GM12891 (cell line): ENCODE results near the gene FANCC.

Experiments
- DNase-seq: peaks from one replicate; pipeline ENCODE4 v3.0.0; 2011; ENCODE audit warnings: low spot score; ENCODE audit not compliant: insufficient read length
- FAIRE-seq: peaks from 2 replicates; lab custom pipeline; 2011; peaks lifted over from hg19 to GRCh38; lab: Jason Lieb, UNC
- PAX5 ChIP-seq: IDR thresholded peaks from 2 replicates; pipeline ENCODE4 v1.6.1; 2011; ENCODE audit warnings: low read length, moderate library complexity, mild to moderate bottlenecking; ENCODE audit not compliant: insufficient read depth, severe bottlenecking
- POLR2A ChIP-seq: IDR thresholded peaks from 2 replicates; pipeline ENCODE4 v1.6.1; 2011; ENCODE audit warnings: low read depth, low read length, control low read depth
- POLR2AphosphoS5 ChIP-seq: IDR thresholded peaks from 2 replicates; pipeline ENCODE4 v1.6.1; 2011; ENCODE audit warnings: low read depth, low read length, control low read depth
- POU2F2 ChIP-seq: IDR thresholded peaks from 2 replicates; pipeline ENCODE4 v1.6.1; 2011; ENCODE audit warnings: low read depth, mild to moderate bottlenecking, control low read depth, low read length, moderate library complexity
- SPI1 ChIP-seq: IDR thresholded peaks from 2 replicates; pipeline ENCODE4 v1.6.1; 2011; ENCODE audit warnings: low read depth, low read length, control low read depth
- TAF1 ChIP-seq: IDR thresholded peaks from 2 replicates; pipeline ENCODE4 v1.6.1; 2011; ENCODE audit warnings: low read depth, low read length, control low read depth

FANCC gene

DNA sequence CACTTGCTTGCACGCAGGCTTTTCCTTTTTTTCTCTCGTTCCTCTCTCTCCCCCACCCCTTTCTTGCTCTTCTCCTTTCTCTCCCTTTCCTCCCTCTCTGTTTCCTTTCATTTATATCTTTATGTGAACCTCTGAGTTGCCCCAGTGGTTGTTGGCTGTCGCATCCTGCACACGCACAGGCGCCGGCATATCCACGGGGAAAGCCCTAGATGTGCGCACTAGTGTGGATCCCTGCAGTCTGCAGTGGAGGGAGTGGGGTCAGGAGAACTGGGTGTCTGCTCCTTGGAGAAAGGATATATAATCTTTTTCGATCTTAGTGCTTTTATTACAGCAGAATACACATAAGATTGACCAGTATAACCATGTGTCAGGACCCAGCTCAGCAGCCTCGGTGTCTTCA is 223.5 kb downstream of the FANCC start:
- FAIRE-seq (no peak), DNase-seq (no peak)
- TF ChIP-seq SPI1, result no peak
- no peak for TF ChIP-seq POLR2A
- no peak for TF ChIP-seq TAF1
- no peak for TF ChIP-seq POLR2AphosphoS5
- no peak for TF ChIP-seq POU2F2
- TF ChIP-seq PAX5, result no peak

DNA sequence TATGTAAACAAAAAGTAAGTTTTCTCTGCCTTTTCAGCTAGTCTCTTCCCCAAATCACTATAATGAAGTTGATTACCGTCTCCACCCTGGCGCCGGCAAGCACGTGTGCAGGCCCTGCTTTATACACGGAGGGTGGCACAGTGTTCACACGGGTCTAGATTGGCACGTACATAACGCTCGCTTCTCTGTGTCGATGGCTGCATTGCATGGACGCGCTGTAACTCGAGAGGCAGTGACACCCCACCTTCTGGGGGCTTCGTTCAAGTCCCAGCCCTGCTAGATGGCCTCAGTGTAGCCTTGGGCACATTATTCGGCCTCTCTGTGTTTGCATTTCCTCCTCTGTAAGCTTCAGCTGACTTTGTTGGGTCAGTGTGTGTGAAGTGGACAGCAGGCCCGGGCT is 223.9 kb downstream of the FANCC start:
- DNase-seq, result no peak
- no peak for FAIRE-seq
- TF ChIP-seq TAF1 (no peak), PAX5 (no peak), POU2F2 (no peak), POLR2AphosphoS5 (no peak), POLR2A (no peak)

DNA sequence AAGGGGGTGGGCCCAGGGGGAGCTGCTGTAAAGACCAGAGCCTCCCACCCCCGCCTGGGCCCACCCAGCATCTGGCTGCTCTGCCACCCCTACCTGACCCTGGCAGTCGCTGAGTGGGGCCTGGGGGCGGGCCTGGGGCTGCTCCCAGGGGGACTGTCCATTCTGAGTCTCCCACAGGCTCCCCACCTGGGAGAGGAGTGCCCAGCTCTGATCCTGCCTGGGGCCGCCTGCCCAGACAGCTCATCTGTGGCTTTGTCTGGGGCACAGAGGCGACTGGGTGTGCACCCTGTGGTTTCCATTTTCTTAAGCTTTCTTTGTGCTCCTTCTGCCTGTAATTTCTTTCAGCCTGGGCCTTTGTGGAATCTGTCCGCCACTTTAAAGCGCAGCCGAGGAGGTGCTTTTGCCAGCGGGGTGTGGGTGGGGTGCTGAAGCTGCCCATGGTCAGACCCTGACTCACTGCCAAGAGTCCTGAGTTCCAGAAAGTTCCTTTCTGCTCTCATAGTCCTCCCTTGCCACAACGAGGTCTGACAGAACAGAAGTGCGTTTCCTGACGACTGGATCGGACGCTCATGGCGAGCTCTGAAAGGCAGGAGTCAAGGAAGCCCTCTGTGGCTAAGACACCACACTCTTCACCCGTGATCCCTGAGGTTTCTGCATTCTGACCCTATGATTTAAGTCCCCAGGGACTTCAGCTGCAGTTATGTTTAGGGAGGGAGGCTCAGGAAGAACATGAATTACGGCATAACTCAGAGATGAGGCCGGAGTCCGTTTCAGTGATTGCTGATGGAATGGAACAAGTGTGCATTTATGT is 225.0 kb downstream of the FANCC start:
- TF ChIP-seq PAX5 (no peak), POLR2AphosphoS5 (no peak), POU2F2 (no peak), POLR2A (no peak), TAF1 (no peak), SPI1 (no peak)
- DNase-seq, result no peak
- FAIRE-seq, result no peak

DNA sequence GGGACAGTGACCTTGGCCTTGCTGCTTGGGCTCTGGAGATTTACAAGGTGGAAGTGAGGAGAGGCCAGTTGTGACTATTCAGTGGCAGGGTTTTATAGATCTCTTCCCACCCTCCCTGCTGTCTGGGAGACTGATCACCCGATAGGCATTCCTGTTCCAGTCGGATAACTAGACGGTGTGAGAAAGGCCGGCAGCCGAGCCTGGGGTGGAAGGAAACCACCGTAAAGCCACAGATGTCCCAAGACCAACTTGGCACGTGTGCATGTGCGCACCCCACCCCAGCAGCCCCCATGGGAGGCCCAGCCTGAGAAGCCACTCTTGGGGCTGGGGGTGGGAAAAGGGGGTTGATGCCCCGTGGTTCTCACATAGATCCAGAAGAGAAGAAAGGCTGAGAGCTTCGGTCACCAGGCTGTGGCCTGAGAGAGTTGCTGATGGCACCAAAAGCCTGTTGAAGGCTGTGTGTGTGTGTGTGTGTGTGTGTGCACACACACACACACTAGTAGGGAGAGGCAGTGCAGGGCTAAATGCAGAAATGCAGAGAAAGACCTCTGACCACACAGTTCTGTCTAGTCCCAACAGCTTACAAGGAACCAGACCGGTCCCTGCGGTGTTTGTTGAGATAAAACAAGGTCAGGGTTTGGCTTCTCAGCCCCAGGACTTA is 225.8 kb downstream of the FANCC start:
- FAIRE-seq (no peak), DNase-seq (no peak)
- TF ChIP-seq TAF1, result no peak
- no peak for TF ChIP-seq POU2F2
- TF ChIP-seq POLR2A, result no peak
- TF ChIP-seq POLR2AphosphoS5, result no peak
- no peak for TF ChIP-seq PAX5
- TF ChIP-seq SPI1, result no peak

DNA sequence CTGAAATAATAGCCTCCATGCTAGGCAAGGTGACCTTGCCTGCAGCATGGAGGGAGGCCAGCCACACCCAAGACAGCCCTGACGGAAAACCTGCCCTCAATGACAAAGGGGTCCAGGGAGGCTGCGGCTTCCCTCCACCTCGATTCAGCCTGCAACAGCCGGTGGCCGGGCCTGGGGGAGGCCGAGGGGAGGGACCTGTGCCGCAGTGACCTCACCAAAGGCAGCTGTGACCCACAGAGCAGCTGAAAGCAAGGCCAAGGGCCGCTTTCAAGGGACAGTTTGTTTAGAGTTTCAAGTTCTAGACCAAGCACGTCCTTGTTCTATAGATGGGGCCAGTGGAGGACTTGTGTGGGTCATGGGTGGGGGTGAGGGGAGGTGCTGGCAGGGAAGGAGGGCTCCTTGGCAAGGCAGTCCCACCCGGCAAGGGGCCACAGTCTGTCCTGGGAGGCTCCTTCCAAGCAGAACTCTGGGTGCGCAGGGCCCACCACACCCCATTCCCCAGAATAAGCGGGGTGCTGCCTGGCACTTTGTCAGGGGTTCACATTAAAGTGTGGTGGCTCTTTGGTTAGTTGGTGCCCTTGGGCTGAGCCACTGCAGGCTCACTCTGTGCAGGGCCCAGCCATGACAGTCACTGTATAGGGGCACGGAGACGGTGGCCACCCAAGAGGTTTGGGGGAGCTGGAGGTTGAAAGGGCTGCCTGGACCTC is 226.5 kb downstream of the FANCC start:
- FAIRE-seq, result no peak
- DNase-seq, result no peak
- TF ChIP-seq POLR2A (no peak), PAX5 (no peak), TAF1 (no peak), POLR2AphosphoS5 (no peak), POU2F2 (no peak), SPI1 (no peak)

DNA sequence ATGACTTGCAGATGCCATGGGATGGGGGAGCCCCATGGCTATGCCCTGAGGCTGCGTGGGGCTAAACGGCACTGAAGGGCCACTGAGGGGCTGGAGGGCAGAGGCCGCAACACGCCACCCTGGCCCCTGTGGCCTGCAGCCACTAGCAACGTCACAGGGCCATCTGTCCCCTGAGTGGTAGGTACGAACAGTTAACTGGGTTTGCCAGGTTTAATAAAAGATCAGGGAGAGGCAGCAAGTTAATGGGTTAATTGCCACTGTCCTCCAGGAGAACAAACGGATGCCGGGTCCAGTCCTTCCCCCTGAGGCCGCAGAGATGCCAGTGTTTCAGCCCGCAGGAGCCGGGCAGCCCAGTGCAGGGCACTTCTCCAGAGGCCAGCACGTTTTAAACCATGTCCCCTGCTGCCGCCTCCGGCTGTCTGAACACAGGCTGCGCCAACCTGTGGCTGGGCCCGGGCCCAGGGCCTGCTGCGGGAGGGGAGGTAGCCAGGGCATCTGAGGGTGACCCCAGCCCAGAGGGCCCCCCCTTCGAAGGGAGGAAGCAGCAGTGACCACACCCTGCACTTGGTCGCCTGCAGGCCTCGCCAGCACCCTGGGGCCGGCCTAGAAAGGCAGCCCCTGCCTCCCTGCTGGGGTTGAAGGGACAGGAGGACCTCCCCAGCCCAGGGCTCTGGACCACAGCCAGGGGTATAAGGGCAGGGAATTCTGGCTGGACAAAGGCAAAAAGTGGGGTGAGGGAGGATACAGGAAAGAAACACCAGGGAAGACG is 227.3 kb downstream of the FANCC start:
- FAIRE-seq, result no peak
- TF ChIP-seq POU2F2 (no peak), TAF1 (no peak)
- DNase-seq, result no peak

DNA sequence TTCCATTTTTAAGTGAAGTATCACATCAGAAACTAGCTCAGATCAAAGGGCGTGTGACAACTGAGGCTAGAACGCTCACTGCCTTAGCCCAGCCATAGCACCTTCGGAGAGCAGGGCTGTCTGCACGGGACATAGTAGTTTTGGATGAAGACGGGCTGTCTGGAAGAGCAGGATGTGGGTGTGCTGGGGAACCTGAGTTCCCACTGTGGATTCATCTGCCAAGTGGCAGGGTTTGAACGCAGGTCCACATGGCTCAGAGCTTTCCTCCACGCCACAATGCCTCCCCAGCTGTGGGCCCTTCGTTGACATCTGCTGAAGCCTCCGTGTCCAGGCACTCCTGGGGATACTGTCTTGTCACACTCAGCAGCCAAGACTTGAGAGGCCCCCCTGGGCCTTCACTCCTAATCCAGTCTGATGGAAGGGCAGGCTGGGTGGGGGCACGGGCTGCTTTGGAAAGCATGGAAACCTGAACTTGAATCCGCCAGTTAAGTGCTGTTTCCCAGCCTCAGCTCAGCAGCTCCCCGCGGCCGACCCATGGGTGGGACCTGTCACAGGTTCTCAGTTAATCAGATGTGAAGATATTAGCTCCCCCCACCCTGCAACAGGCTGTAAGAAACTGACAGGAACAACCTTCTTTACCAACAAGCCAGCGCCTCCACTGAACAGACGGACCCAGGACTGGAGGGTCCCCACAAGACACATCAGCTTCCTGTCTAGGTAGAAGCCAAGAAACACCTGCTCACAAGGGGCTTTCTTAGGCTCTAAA is 228.1 kb downstream of the FANCC start:
- DNase-seq, result no peak

DNA sequence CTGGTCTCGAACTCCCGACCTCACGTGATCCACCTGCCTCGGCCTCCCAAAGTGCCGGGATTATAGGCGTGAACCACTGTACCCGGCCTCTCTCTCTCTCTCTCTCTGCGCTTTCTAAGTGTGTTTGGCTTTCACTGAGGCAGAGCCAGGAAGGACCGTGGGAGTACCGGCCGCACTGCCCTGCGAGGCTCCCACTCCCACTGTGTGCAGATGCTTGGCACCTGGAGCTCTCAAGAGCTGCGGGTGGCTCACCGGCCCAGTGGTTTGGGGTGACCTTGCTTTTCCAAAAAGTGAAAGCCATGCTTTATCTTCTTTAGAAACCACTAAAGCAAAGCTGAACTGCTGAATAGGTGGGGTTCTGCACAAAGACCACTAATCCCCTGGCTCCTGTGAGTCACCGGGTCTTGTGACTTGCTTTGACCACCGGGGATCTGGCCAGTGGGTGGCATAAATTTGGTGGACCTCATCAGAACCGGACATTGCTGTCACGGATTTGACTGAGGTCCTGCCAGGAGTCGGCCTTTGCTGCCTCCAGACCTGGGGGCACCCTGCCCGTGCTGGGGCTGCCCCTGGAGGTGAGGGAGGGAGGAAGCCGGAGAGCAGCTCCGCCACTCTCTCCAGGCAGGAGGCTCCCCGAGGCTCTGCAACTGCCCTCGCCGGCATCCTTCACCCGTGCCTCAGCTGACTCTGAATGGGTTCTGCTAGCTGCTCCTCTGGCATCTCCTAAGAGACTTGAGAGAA is 228.9 kb downstream of the FANCC start:
- TF ChIP-seq TAF1, result no peak
- TF ChIP-seq POLR2AphosphoS5, result no peak
- no peak for TF ChIP-seq SPI1
- TF ChIP-seq PAX5, result no peak
- TF ChIP-seq POLR2A, result no peak
- TF ChIP-seq POU2F2, result no peak
- FAIRE-seq, result no peak
- no peak for DNase-seq

More for the DNA sequence above, 228.1 kb downstream of the FANCC start:
- TF ChIP-seq POU2F2 (no peak), TAF1 (no peak), POLR2A (no peak), SPI1 (no peak), PAX5 (no peak)
- no peak for FAIRE-seq
